GM21381 (cell line): ENCODE data around the gene CGB2.
"Not testable (repeated sequence)": the region's sequence is repeated elsewhere in the genome, so short reads cannot be mapped to it uniquely, and the experiment has no call there.

Experiments used
- ATAC-seq: cut with Tn5 transposase; IDR thresholded peaks from one replicate; pipeline ENCODE4 v1.9.1; 2021; ENCODE audit warnings: mild to moderate bottlenecking, moderate library complexity; ENCODE audit not compliant: unreplicated experiment

CGB2 gene

DNA sequence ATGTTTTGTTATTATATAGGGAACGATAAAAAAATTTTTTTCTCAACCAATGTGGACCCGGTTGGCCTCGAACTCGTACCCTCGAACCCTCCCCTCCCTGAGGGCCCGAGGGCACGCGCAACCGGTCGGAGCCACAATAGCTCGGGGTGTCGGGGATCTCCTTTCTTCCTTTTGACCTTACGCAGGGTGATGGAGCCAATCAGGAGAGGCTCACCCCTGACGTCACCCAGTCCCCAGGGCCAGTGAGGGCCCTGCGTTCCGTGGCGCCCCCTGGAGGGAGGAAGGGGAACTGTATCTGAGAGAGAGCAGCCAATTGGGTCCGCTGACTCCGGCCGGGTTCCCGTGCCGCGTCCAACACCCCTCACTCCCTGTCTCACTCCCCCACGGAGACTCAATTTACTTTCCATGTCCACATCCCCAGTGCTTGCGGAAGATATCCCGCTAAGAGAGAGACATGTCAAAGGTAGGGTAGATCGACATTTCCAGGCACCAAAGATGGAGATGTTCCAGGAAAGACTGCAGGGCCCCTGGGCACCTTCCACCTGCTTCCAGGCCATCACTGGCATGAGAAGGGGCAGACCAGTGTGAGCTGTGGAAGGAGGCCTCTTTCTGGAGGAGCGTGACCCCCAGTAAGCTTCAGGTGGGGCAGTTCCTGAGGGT is at the start of gene CGB2:
Gene CGB2 (plus strand): TSS at position 249 of the 660 bp plus-strand sequence. CDS start 206 bp downstream, at position 455.
- not testable (repeated sequence) for ATAC-seq

DNA sequence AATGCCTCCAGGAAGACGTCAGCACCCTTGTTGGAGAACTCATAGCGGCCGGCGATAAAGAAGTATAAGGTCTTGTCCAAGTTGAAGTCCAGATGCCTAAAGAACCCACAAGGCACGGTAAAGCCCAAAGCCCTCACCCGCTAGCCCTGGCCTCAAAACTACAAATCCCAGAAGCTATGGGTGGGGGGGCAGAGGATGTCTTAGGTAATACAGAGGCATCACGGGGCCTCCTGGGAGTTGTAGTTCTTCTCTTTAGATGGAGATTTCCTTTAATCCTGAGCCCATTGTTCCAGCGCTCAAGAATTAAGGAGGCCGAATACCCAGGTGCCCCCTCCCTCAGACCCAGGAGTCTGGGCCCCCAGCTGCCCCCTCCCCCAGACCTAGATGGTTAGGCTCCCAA is 49.4 kb upstream of the CGB2 start:
- no peak for ATAC-seq

DNA sequence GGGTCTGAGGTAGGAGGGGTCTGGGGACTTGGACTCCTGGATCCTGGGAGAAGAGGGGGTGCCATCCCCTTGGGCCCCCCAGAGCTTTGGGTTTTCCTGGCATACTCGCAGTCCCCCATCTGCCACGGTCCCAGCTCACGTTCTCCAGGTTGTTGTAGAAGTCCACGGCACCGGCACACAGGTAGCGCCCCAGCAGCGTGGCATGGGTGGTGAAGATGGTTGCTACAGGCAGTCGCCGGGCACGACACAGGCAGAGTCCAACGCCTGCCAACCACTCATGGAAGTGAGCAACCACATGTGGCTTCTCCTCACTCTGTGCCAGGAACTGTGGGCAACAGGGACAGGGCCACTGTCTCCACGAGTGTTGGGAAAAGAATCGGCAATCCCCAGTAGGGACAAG is 46.0 kb upstream of the CGB2 start:
- no peak for ATAC-seq

DNA sequence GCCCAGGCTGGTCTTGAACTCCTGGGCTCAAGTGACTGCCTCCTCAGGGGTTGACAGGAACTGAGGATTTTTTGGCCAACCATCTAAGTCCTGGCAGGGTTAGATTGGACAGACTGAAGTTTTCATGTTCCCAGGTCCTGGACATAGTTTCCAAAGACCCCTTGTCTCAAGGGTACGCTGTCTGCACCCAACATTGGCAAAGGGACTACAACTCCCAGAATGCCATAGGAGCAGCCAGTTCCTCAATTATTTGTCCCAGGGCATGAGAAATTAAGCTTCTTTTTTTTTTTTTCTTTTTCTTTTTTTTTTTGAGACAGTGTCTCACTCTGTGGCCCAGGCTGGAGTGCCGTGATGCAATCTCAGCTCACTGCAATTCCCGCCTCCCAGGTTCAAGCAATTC is 45.5 kb upstream of the CGB2 start:
- no peak for ATAC-seq

DNA sequence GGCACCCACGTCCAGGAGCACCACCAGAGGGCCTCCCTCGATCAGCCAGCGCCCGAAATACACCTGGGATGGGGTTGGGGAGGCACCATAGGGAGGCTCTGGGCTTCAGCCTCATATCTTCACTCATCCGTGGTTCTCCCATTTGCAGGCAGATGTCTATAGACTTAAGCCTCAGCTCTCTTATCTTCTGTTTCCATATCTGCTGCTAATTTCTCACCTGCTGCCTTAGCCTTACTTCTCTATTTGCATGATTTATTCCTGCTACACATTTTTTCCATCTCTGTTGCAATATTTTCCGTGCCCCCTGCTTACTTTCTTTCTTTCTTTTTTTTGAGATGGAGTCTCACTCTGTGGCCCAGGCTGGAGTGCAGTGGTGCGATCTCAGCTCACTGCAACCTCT is 44.4 kb upstream of the CGB2 start:
- ATAC-seq: no peak

DNA sequence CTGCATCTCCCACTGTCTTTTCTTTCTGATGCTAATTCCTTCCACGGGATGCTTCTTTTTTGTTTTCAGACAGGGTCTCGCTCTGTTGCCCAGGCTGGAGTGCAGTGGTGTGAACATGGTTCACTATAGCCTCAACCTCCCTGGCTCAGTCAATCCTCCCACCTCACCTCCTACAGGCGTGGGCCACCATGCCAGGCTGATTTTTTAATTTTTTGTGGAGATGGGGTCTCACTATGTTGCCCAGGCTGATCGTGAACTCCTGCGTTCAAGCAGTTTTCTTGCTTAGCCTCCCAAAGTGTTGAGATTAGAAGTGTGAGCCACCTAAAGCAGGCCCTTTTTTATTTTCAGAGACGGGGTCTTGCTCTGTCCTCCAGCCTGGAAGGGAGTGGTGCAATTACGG is 43.4 kb upstream of the CGB2 start:
- no peak for ATAC-seq

DNA sequence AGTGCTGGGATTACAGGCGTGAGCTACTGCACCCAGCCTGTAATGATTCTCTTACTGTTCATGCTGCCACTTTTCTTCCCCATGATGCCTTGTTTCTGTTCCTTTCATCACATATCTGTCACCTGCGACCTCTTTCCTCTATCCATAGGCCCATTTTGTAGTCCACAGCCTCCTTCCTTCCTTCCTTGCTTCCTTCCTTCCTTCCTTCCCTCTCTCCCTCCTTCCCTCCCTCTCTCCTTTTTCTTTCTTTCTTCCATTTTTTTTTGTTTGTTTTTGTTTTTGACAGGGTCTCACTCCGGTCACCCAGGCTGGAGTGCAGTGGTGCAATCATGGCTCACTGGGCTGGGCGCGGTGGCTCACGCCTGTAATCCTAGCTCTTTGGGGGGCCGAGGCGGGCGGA is 42.8 kb upstream of the CGB2 start:
- no peak for ATAC-seq

DNA sequence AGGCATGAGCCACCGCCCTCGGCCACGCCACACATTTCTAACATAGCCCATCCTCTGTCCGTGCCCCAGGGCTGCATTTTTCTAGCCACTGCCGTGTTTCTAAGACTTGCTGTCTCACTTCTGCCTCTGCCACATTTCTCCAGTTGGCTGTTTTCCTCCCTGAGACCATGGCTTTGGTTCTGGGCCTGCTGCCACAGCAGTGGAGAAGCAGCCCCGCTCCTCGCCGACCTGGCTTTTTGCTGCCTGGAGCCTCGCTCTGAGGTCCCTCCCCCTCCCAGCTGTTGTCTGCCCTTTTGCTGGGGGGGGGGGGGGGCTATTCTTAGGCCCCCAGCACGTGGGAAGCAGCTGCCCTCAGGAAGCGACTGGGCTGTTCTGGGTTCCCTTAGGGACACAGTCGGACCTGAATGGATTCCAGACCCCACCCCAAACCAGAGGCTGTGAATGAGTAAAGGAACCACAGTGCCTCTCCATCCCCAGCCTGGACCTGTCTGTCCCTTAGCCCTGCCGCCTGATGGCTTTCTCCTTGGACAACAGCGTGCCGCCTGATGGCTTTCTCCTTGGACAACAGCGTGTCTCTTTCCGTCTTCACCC is 41.9 kb upstream of the CGB2 start:
- ATAC-seq: no peak

DNA sequence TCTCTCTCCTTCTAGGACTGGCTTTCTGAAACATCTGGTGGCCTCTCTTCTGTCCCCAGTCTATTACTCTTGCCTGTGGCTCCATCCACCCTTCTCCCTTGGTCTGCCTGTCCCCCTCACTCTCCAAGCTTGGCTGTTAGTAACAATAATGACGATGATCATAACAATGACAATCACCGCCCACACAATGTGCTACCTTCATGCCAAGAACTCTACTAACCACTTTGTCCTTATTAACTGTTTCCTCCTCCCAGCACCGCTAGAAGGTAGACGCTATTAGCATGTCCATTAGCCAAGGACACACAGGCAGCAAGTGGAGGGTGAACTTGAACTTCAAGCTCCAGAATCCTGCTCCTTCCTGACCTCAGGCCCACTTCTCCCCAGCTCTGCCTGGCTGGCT is 41.3 kb upstream of the CGB2 start:
- ATAC-seq: no peak

DNA sequence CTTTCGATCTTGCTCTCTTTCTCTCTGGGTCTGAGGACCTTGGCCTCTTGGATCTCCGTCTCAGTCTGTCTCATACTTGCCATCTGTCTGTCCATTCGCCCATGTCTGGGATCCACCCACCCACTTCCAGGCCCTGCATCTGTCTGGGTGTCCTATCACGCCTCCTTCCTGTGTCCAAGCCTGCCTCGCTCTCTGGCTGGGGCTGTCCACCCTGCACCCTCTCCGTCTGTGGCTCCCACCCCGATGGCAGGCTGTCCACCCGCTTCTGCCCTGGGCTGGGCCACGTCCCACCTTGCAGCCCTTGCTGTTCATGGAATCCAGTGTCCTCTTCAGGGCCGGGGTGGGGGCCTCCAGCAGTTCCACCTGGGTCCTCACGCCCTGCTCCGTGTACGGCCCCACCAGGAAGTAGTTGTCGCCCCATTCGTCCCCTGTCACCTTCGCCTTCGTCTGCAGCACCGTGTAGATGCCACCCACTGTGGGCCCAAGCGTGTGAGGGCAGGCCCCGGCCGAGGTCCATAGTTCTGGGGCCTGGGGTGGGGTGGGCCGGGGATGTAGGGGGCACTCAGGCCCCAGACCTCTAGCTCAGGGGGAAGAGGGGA is 40.6 kb upstream of the CGB2 start:
- ATAC-seq: no peak

DNA sequence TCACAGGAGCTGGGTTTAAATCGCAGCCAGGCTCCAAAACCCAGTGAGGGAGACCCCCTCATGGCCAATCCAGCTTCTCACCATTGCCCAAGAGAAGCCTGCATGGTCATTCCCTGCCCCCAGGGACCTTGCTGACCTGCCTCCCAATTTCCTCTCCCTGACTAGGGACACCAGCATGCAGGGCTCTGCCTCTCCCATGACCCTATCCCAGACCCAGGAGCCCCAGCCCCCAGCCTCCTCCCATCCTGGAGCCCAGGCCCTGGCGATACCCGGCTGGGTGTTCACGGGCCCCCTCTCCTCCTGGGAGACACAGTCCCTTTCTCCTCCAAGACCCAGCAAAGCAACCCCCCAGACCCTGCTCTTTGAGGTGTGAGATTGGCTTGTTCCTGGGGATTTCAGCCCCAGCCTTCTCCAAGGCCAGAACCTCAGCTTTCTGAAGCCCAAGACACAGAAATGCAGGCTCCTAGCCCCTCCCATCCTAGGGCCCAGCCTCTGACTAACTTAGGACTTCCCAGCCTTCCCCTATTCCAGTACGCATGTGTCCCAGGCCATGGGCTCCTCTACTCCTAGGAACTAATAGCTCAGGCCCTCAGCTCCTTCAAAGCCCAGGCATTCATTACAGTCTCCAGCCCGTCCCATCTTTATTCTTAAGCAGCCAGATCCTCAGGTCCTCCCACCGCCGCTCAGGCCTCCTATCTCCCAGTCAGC is 39.7 kb upstream of the CGB2 start:
- no peak for ATAC-seq

DNA sequence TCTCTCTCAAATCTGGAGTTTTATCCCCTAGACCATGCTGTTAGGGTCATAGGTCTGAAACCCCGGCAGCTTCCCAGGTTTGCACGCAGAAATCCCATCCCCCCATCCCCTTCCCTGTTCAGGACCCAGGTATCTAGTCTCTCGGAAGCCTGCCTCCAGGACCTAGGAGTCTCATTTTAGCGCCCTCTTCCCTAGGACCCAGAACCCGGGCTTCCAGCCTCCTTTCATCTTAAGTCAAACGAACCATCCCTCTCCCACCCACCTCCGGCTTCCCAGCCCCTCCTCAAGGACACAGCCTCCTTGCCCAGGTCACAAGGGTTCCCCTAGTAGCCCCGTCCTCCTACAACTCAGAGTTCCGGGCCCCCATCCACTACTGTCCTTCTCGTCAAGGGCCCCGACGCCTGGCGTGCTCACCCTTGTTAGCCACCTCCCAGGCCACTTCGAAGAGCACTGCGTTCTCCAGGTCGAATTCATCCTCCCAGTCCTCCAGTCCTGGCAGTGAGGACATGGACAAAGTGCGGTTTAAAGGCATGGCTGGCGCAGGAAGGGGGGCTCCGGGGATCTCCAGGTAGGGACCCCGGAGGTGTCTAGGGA is 39.0 kb upstream of the CGB2 start:
- ATAC-seq: no peak

DNA sequence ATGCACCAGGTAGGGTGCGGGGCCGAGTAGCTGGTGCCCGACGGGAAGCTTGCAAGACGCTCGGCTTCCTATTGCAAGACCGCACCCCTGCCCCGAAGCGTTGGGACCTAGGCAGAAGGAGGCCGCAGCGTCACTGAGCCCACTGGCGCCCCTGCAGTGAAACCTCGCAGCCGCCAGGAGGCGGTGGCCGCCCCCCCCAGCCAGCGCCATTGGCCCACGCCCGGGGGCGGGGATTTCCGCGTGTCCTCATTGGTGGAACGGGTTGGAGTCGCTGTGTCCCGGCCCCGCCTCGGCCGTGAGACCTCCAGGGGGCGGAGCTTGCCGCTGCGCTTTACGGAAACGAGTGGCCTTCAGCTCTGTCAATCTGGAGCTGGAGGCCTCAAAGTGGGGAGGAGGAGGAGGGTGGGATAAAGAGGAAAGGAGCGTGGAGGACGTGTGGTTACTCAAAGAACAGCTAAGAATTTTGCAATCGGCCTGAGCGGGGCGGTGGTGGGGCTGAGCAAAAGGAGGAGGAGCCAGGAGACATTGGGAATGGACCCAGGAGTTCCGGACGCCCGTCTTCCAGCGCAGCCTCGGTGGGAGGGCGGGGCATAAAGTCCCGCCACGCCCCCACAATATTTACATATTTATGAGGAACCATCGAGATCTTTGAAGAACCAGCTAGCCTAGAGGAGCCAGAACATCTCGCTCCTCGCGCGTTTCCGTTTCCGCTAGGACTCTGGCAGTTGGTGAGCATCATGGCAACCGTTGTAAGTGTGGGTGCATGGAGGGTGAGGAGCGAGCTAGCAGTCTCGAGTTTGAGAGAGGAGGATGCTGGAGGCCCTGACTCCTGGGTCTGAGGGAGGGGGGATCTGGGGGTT is 38.3 kb upstream of the CGB2 start, which contains the start of the genes GYS1 and RUVBL2:
Gene GYS1 (minus strand): TSS at position 135 of the 860 bp plus-strand sequence. CDS start 197 bp downstream, outside the sequence.
Gene RUVBL2 (plus strand): TSS at position 713 of the 860 bp plus-strand sequence. CDS start 25 bp downstream, at position 738.
- ATAC-seq: peak; percentile 87

DNA sequence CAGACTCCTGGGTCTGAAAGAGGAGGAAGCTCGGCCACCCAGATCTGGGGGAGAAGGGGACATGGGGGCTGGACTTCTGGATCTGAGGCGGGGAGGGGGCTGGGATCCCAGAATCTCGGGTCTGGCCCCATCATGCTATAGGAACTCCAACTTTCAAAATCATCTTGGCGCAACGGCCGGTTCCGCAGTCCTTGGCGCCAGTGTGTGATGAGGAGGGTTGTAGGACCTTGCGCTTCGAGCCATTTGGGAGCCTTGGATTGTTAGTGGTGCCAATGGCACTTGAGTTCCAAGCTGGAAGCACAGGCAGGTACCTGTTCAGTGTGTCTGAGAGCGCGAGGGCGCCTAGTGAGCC is 37.7 kb upstream of the CGB2 start:
- no peak for ATAC-seq

DNA sequence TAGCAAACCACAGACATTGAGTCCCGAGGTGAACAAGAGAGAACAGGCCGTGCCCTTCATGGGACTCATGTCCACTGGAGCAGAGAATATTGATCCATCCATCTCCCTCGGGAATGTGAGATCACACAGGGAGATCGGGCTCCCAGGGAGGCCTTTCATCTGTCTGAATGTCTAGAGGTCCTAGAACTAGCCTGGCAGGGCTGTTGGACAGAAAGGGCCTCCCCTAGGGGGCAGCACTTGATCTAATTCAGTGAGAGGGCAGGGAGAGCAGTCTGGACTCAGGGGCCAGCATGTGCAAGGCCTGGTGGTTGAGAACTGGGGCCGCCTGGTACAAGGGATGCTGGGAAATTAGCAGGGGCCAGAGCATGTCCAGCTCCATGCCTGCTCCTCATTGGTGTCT is 33.7 kb upstream of the CGB2 start:
- no peak for ATAC-seq

DNA sequence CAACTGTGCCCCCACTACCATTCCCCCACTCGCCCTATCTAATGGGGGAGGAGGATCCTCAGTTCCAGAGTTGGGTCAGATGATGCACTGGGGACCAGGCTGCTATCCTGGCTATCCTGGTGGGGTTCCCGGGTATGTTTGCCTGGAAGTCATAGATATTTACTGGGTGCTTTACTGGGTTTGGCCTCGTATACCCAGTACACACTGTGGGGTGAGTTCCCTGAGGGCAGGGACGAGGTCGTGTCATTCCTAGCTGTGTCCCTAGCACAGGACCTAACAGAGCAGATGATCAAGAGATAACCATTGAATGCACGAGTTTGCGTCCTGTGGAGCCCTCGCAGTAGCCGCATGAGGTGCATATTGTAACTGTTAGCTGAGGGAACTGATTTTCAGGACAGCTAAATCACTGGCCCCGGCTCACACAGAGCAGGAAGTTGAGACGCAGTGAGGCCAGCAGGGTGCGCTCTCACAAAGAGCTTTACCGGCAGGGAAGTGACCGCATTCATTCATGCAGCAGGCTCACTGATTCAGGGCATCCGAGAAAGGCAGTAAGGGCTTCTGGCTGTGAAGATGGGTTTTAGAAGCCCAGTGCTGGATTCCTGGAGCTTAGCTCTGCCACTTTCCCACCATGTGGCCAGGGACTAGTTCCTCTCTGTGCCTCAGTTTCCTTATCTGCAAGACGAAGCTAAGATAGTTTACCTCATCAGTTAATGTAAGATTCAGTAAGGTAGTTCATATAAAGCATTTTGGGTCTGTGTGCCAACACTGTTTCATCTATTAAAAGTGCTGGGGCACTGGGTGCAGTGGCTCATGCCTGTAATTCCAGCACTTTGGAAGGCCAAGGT is 32.0 kb upstream of the CGB2 start:
- ATAC-seq: no peak

DNA sequence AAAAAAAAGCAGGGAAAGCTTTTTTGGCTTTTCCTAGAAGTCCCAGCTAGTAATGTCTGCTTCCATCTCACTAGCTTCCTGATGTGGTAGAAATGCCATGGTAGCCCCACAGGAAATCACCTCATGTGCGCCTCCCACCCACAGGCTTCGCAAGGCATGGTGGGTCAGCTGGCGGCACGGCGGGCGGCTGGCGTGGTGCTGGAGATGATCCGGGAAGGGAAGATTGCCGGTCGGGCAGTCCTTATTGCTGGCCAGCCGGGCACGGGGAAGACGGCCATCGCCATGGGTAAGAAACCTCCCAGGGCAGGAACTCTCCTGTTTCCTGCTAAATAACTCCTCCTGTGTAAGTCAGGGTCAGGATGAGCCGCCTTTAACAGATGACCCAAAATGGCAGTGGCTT is 27.6 kb upstream of the CGB2 start:
- ATAC-seq: no peak

DNA sequence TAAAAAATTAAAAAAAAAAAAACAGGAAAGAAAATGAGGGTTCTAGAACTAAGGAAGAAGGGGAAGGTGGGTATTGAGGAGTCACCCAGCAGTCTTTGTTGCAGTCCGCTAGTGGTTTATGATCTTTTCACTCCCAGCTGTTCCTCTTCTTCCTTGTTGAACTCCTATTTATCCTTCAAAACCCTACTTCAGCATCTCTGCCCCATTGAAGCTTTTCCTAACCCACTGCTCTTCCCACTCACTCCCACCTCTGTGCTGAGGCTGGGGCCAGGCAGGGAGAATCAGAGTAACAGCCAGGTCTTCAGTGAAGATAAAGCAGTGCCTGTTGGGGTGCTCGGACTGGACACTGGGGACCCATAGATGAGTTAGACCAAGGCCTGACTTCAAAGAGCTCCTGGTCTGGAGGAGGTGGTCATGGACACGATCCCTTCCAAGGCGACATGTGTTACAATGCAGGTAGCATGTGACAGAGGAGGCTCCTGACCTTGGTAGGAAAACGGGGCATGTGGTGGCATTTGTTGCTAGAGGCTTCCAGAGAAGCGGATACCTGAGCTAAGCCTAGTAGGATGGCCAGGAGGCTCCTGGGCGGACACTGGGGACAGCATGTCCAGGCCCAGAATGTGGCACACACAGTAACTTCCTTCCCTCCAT is 26.6 kb upstream of the CGB2 start:
- ATAC-seq: no peak

DNA sequence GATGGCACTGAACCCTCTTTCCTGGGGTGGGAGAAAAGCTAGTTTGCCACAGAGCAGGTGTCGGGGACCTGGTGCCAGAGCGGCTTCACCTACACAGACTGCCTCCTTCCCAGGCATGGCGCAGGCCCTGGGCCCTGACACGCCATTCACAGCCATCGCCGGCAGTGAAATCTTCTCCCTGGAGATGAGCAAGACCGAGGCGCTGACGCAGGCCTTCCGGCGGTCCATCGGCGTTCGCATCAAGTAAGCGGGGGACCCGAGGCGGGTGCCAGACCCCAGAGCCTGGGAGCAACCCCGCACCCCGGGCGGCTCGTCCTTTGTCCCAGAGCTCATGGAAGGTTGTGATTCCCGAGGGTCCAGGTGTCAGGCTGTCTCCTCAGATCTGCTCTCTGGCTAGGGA is 24.8 kb upstream of the CGB2 start:
- no peak for ATAC-seq
